OCI-LY7 (cell line): ENCODE results near the gene GPS1. TPM values are rescaled to one million over a fixed set of nuclear protein-coding genes. Genes with fewer than 3 reads are reported as not detected.

Source experiments
- BruUV-seq: library from RNA; stranded (reverse); fragments of 400-500 nt; replicated peaks from 2 replicates; lab custom pipeline; 2021; lab: Mats Ljungman, UMichigan
- CTCF ChIA-PET: fragments of 300-600 bp; sonication (Branson Sonifier 250); formaldehyde crosslinking; loops from one replicate; lab custom pipeline; 2022; ENCODE audit warnings: antibody characterized with exemption; ENCODE audit not compliant: unreplicated experiment; lab: Charles Lee
- POLR2A ChIA-PET: fragments of 300-600 bp; sonication (Branson Sonifier 250); formaldehyde crosslinking; loops from one replicate; lab custom pipeline; 2022; ENCODE audit warnings: antibody characterized with exemption; lab: Charles Lee
- DNase-seq: peaks from one replicate; pipeline ENCODE4 v3.0.0-alpha.2; 2015; ENCODE audit warnings: low spot score
- H2AFZ ChIP-seq: fragments of 200-600 bp; sonication (generic), shearing (Covaris generic); 2 replicates; pipeline ENCODE4 v1.6.1; 2014; ENCODE audit warnings: mild to moderate bottlenecking, antibody characterized with exemption, low read length, moderate library complexity
- H3K27ac ChIP-seq: fragments of 200-600 bp; sonication (generic); 2 replicates; pipeline ENCODE4 v1.5.1; 2014; ENCODE audit warnings: mixed run types, low read depth, mild to moderate bottlenecking, moderate library complexity, low read length, inconsistent platforms; ENCODE audit not compliant: poor library complexity, severe bottlenecking
- H3K36me3 ChIP-seq: fragments of 200-600 bp; sonication (generic); 2 replicates; pipeline ENCODE4 v1.6.1; 2014; ENCODE audit warnings: mild to moderate bottlenecking, antibody characterized with exemption, low read length, moderate library complexity, mixed read lengths; ENCODE audit not compliant: insufficient read depth
- H3K4me1 ChIP-seq: fragments of 200-600 bp; sonication (generic); 2 replicates; pipeline ENCODE4 v1.5.1; 2014; ENCODE audit warnings: mild to moderate bottlenecking, low read length; ENCODE audit not compliant: insufficient read depth, poor library complexity, severe bottlenecking
- H3K4me2 ChIP-seq: fragments of 200-600 bp; sonication (generic); 2 replicates; pipeline ENCODE4 v1.6.1; 2014; ENCODE audit warnings: mild to moderate bottlenecking, low read length
- H3K4me3 ChIP-seq: fragments of 200-600 bp; sonication (generic); 2 replicates; pipeline ENCODE4 v1.5.1; 2014; ENCODE audit warnings: mild to moderate bottlenecking, low read depth, low read length; ENCODE audit not compliant: poor library complexity, severe bottlenecking
- H3K79me2 ChIP-seq: fragments of 200-600 bp; sonication (generic); 2 replicates; pipeline ENCODE4 v1.6.1; 2016; ENCODE audit warnings: low read depth, mild to moderate bottlenecking, low read length, moderate library complexity, mixed read lengths; ENCODE audit not compliant: insufficient read depth
- H3K9me2 ChIP-seq: fragments of 200-600 bp; sonication (generic); 2 replicates; pipeline ENCODE4 v1.6.1; 2016; ENCODE audit warnings: mild to moderate bottlenecking, low read length, mixed read lengths; ENCODE audit not compliant: insufficient read depth
- H3K9me3 ChIP-seq: fragments of 200-600 bp; sonication (generic); 2 replicates; pipeline ENCODE4 v1.6.1; 2014; ENCODE audit warnings: mild to moderate bottlenecking, mixed run types, low read length, mixed read lengths
- H4K20me1 ChIP-seq: fragments of 200-600 bp; sonication (generic); 2 replicates; pipeline ENCODE4 v1.6.1; 2014; ENCODE audit warnings: mild to moderate bottlenecking, antibody characterized with exemption, low read length, moderate library complexity, mixed read lengths; ENCODE audit not compliant: insufficient read depth
- CTCF ChIP-seq: fragments of 200-600 bp; sonication (generic); conservative IDR thresholded peaks from 2 replicates; pipeline ENCODE4 v1.5.1; 2014; ENCODE audit warnings: mild to moderate bottlenecking, antibody characterized with exemption, low read length, moderate library complexity, mixed read lengths
- EZH2phosphoT487 ChIP-seq: fragments of 200-600 bp; sonication (generic); IDR thresholded peaks from 2 replicates; pipeline ENCODE4 v1.6.1; 2018; ENCODE audit warnings: low read depth, borderline replicate concordance, mild to moderate bottlenecking, mixed run types, antibody characterized with exemption, low read length, moderate library complexity, mixed read lengths
- intact Hi-C: fragments of 100-400 bp; cut with micrococcal nuclease; formaldehyde crosslinking; loops from one replicate; pipeline ENCODE4 v1.10.0; 2022; ENCODE audit not compliant: unreplicated experiment
- total RNA-seq, 2 experiments: library from RNA; depleted of rRNA in 1 of 2; stranded (reverse); fragments of >200 nt in 1 of 2; shearing (Covaris generic) in 1 of 2; gene quantifications; 2 replicates each; pipeline ENCODE4 v1.2.3, GENCODE V29; 2014 to 2022

The GPS1 gene
- total RNA-seq, 2 experiments from 2014 or later, result 133 to 169 TPM

- Histone ChIP-seq H3K4me2 (peak within 1 kb of the TSS; percentile 84), H3K4me1 (peaks cover 46% of the 10 kb centered on the region), H4K20me1 (peaks cover 21% of the 10 kb centered on the region; the same call in 1 of the 2 replicates), H3K9me3 (no peaks in the 10 kb centered on the region), H2AFZ (peak within 1 kb of the TSS; percentile 13; the same call in 1 of the 2 replicates), H3K36me3 (peaks cover 37% of the 10 kb centered on the region), H3K9me2 (no peaks in the 10 kb centered on the region), H3K79me2 (peaks cover 34% of the 10 kb centered on the region), H3K27ac (peak within 1 kb of the TSS; percentile 89), H3K4me3 (peak within 1 kb of the TSS; percentile 87)
- DNase-seq, result peak; percentile 100
- BruUV-seq, result no TSS peak
- ChIA-PET CTCF (interaction anchor here (1.4 kb wide), 1 partner anchor 61 kb away, joined by 3 read pairs; the partner anchor contains the start of gene DCXR), POLR2A (interaction anchor here (1.4 kb wide), 2 partner anchors 61 to 172 kb away, joined by 3 to 4 read pairs; partner anchors contain the start of gene DCXR)
- no peak for TF ChIP-seq EZH2phosphoT487
- TF ChIP-seq CTCF, result peak; percentile 70
- intact Hi-C loops, result loop anchor here (1.0 to 5.0 kb wide), 6 partner anchors 23 to 586 kb away; partner anchors contain the start of genes ACTG1, ARL16, DCXR and HGS
These were observed 46.7 kb downstream of the GPS1 start, which contains the start of gene FASN for GRCh38 chr17:82098169-82098938. FASN (minus strand) TSS chr17:82098236; CDS start chr17:82096445, 1,791 bp downstream.

- no peak overlapping the region for H2AFZ ChIP-seq
- POLR2A ChIA-PET, result interaction anchor here (0.5 to 1.4 kb wide), 3 partner anchors 62 to 173 kb away, joined by 3 to 4 read pairs (median 4); partner anchors contain the start of genes CENPX, DCXR and LRRC45
- peak; percentile 88 for DNase-seq
These were observed 47.5 kb downstream of the GPS1 start for GRCh38 chr17:82098939-82099763.

More at GRCh38 chr17:82098939-82099763, 47.5 kb downstream of the GPS1 start:
- Histone ChIP-seq H3K27ac (peak overlapping the region; percentile 89), H3K9me2 (no peaks in the 10 kb centered on the region), H3K36me3 (peaks cover 30% of the 10 kb centered on the region), H3K79me2 (peaks cover 34% of the 10 kb centered on the region), H3K4me2 (peak overlapping the region; percentile 84), H4K20me1 (peaks cover 21% of the 10 kb centered on the region; the same call in 1 of the 2 replicates), H3K4me3 (peak overlapping the region; percentile 87), H3K9me3 (no peaks in the 10 kb centered on the region), H3K4me1 (peaks cover 51% of the 10 kb centered on the region)
- CTCF ChIA-PET, result interaction anchor here (1.4 kb wide), 1 partner anchor 61 kb away, joined by 3 read pairs; the partner anchor contains the start of gene DCXR
- no TSS peak for BruUV-seq
- intact Hi-C loops, result loop anchor here (1.0 to 5.0 kb wide), 6 partner anchors 24 to 587 kb away; partner anchors contain the start of genes ACTG1, ARL16, DCXR and HGS
- TF ChIP-seq EZH2phosphoT487, result no peak
- TF ChIP-seq CTCF, result no peak
